ENCODE measurements around the gene PCLO.

The PCLO gene

DNA sequence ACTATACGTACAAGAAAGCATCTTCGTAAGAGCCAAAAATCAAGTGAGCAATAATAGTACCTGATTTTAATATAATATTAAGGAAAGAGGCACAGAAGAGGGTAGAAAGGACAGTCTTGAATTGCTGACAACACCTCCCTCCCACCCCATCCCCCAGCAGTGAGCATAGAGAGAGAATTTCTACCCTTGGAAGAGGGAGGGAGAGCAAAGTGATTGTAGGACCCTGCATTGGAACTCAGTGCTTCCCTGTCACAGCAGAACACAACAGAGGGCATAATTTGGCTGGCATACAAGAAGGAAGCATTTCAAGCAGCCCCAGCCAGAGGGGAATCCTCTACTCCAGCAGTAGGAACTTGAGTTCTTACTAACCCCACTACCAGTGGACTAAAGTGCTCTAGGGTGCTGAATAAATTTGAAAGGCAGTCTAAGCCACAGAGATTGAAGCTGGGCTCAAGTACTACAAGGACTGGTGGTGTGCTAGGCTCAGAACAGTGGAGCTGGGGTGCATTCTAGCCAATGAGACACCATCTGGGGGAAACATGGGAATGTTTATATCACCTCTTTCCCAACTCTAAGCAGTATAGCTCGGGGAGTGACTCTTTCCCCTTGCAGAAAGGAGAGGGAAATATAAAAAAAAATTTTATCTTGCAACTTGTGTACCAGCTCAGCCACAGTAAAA, 44.2 kb downstream of the PCLO start:
- H3K4me3 ChIP-seq (ENCODE audit: low read depth, low read length) = no peak overlapping the region
- DNase-seq (ENCODE audit: low read depth) = no peak
- TF ChIP-seq, protein P1, sequence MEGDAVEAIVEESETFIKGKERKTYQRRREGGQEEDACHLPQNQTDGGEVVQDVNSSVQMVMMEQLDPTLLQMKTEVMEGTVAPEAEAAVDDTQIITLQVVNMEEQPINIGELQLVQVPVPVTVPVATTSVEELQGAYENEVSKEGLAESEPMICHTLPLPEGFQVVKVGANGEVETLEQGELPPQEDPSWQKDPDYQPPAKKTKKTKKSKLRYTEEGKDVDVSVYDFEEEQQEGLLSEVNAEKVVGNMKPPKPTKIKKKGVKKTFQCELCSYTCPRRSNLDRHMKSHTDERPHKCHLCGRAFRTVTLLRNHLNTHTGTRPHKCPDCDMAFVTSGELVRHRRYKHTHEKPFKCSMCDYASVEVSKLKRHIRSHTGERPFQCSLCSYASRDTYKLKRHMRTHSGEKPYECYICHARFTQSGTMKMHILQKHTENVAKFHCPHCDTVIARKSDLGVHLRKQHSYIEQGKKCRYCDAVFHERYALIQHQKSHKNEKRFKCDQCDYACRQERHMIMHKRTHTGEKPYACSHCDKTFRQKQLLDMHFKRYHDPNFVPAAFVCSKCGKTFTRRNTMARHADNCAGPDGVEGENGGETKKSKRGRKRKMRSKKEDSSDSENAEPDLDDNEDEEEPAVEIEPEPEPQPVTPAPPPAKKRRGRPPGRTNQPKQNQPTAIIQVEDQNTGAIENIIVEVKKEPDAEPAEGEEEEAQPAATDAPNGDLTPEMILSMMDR (conservative IDR thresholded peaks at IDR 0.05; ENCODE audit: low read depth, low read length) = no peak

DNA sequence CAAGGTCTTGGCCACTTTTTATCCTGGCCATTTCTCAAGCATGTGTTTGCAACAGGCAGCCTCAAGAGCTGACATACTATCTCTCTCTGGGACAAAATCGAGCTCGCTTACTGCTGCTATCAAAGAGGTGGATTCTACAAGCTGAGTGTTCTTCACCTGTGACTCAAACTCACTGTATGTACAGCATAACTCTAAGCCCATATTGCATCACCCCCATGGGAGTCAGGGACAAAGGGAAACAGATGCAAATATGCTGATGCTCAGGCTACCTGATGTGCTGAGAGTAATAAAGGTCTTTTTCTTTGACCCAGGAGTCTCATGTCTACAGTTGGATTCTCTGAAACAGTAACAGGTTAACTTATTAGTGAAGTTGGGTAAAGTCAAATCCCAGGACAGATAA, 45.2 kb downstream of the PCLO start:
- DNase-seq (ENCODE audit: low read depth) = peak; percentile 10
- TF ChIP-seq, protein P1 (conservative IDR thresholded peaks at IDR 0.05; ENCODE audit: low read depth, low read length) = no peak
- H3K4me3 ChIP-seq (ENCODE audit: low read depth, low read length) = no peak overlapping the region

DNA sequence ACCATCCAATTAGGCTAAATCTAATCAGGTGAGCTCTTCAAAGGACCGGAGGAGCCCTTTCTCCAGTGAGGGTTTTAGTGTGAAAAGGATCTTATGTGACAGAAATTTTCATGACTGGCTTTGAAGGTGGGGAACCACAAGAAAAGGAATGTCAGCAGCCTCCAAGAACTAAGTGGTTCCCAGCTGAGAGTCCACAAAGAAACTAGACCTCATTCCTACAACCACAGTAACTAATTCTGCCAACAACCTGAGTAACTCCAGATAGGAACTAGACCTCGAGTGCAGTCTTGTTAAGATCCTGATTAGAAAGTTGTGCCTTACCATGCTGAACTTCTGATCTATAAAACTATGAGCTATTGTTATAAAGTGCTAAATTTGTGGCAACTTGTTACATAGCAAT, 51.3 kb downstream of the PCLO start:
- H3K4me3 ChIP-seq (ENCODE audit: low read depth, low read length) = no peak overlapping the region
- TF ChIP-seq, protein P1 (conservative IDR thresholded peaks at IDR 0.05; ENCODE audit: low read depth, low read length) = no peak
- DNase-seq (ENCODE audit: low read depth) = peak; percentile 12

DNA sequence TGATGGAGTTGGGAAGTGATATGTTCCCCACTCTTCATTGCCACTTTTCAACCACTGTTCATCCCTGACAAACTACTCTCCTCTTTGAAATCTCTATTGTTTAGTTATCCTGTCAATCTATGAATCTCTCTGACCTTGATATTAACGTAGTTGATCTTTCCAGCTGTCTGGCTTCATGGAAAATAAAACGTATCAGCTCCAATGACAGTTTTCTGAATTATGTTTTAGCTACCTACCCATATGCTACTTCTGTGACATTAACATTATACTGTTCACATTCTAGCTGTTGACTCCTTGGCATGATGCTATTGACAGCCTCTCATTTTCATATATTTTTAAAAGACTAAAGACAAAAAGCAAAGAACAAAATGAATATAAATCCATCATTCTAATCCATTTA, 53.3 kb downstream of the PCLO start:
- H3K4me3 ChIP-seq (ENCODE audit: low read depth, low read length) = no peak overlapping the region
- TF ChIP-seq, protein P1 (conservative IDR thresholded peaks at IDR 0.05; ENCODE audit: low read depth, low read length) = no peak
- DNase-seq (ENCODE audit: low read depth) = no peak

DNA sequence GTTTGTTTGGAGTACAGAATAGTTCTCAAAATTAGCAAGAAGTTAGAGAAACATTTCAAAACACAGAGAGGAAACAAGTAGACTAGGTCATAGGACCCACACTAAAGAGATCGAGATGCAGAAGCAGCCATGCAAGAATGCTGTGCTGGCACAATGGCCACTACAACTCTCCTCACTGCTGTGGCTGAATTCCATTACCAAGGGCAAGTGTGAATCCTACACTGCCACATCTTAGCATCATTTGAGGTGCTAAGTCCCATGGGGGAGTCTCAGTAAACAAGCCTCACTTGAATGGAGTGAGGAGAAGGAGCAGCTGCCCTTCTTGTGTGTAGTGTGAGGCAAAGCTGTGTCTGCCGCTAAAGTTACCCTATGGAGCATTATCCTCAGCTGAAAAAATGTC, 56.7 kb downstream of the PCLO start:
- DNase-seq (ENCODE audit: low read depth) = no peak
- H3K4me3 ChIP-seq (ENCODE audit: low read depth, low read length) = no peak overlapping the region
- TF ChIP-seq, protein P1 (conservative IDR thresholded peaks at IDR 0.05; ENCODE audit: low read depth, low read length) = no peak

DNA sequence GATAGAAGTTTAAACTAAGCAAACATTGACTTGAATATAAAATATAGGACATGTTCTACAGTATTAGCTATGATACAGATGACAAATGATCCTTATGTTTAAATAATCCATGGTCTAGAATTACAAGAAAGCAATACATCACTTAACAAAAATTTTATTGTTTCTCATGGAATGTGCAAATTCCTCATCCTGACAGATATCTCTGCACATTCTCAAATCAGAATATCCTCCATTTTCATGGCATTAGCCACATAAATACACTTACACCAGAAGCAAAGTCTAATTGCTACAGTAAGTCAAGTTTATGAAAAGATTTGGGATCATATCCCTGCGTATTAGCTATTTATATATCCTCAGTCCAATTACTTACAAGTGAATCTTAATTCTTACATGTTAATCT, 57.6 kb downstream of the PCLO start:
- no peak overlapping the region for H3K4me3 ChIP-seq (ENCODE audit: low read depth, low read length)
- TF ChIP-seq, protein P1 (conservative IDR thresholded peaks at IDR 0.05; ENCODE audit: low read depth, low read length) = no peak
- DNase-seq (ENCODE audit: low read depth) = peak; percentile 5

DNA sequence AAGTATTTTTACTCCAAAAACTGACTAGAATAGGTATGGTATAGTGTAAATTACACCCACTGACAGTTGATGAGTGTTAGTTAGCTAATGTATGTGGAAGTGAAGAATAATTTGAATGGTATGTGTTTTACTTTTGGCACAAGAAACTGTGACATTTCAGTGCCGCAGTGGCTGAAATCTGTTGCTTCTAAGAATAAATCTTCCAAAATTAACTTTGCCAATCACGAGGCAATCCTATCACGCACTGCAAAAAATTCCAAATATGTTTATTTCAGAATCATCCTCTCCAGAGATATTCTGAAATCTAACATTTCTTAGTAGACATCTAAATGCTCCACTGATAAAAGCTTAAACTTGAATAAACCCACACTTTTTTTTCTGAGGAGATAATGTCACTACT, 61.2 kb downstream of the PCLO start:
- TF ChIP-seq, protein P1 (conservative IDR thresholded peaks at IDR 0.05; ENCODE audit: low read depth, low read length) = no peak
- no peak overlapping the region for H3K4me3 ChIP-seq (ENCODE audit: low read depth, low read length)
- DNase-seq (ENCODE audit: low read depth) = no peak
